DLD1 (cell line): Measurements from ENCODE around the gene NTRK2.

Experiments used
- in situ Hi-C: cut with HindIII; loops from 2 replicates; pipeline ENCODE4 v1.10.0; 2017; ENCODE audit warnings: low sequenced_read_pairs

The NTRK2 gene

GRCh38 chr9:84723426-84723825 is 53.9 kb downstream of the NTRK2 start:
- in situ Hi-C loops = no loop called here

DNA sequence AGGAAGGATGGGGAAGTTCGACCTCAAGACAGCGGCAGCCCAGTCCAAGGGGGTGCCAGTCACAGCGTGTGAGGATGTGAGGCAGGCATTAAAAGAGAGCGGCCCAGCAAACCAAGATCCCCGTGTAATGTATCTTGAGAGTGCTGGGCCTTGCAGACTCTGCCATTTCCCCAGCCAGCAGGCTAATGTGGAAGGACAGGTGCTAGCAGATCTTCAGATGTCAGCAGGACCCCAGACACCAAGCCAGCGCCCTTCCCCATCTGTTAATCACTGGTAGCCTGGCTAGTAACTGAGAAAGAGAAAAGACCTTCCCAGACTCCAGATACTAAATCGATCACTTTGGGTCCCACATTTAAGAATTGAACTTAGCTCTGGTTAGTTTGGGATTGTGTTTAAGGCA is 62.2 kb downstream of the NTRK2 start:
- in situ Hi-C loops = no loop called here

DNA sequence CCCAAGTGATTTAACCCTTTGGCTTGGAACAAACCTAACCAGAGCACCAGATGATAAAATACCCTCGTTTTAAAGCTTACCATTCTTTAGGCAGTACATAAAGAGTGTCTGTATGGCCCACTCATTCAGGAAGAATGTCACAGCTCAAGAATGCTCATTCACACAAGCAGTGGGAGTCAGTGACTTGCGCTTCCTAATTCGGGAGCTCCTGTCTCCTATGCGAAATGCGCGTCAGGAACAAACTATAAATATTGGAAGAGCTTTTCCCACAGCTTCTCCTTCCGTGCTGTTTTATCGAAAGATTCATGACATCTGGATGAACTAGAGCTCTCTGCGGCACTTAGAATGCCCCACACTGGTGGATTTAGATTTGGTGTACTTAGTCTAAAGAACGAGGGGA is 66.6 kb downstream of the NTRK2 start:
- in situ Hi-C loops = no loop called here

GRCh38 chr9:84736536-84736935 is 67.0 kb downstream of the NTRK2 start:
- in situ Hi-C loops = no loop called here

DNA sequence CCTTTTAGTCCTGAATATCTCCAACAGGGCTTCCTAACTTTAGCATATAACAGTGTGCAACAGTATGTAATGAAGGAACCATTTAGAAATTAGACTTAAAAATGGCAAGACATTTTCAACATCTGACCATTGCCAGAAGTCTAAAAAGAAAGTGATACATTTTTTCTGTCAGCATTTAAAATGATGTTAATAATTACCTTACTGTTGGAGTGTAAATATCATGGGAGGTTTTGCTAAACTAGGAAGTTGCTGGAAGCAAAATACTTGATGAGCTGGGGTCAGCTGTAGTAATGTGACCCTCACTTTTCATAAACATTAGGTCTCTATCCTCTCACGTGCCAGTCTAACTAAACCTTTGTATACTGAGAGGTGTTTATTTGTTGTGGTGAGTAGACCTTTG is 68.8 kb downstream of the NTRK2 start:
- in situ Hi-C loops = no loop called here

- in situ Hi-C loops = no loop called here
These were observed 72.7 kb downstream of the NTRK2 start for GRCh38 chr9:84742261-84742660.

DNA sequence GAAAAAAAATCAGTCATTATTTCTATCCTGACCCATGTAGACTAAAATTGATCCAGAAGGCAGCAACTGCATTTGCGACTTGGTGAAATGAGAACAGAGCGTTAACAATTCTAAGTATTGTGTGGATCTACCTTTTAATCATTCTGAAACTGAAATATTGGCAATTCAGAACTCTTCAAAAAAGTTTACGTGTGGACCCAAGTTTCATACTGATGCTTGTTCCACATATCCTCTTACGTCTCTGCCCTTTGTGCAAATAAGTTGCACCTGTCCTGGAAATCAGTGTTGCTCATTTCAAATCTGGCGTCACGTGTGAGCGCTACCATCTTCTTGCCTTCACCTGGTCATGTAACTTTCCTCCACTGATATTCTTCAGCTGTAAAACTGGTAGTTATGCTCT is 74.7 kb downstream of the NTRK2 start:
- in situ Hi-C loops = no loop called here

DNA sequence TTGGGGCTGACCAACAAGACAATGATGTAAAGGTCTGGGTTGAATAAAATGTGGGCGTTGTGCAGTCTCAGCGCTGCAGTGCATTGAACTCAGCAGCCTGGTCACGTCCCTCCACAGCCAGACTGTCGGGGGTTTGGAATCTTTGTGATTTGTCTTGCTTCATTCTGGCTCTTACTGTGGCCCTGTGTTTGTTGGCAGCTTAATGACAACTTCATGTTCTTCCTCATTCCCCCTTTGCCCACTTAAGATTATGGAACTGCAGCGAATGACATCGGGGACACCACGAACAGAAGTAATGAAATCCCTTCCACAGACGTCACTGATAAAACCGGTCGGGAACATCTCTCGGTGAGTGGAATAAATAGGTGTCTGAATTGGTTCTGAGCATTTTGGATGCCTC is 75.2 kb downstream of the NTRK2 start:
- in situ Hi-C loops = no loop called here

DNA sequence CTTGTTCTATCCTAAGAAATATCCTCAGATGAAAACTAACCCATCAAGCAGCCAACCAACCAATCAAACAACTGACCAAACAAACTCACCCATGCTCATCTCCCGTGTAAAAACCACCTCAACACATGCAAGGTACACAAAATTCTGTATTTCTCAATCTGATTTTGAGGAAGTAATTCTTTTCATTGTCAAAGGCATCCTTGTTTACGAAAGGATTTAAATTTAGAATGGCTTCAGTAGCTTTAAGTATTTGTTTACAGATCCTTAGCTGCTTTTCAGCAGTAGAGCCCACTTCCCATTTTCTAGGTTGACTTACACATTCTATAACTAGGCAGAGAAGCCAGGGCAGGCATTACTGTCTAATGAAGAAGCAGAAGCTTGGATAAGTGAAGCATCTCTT is 78.6 kb downstream of the NTRK2 start:
- in situ Hi-C loops = no loop called here

- in situ Hi-C loops = no loop called here
These were observed 80.8 kb downstream of the NTRK2 start for GRCh38 chr9:84750152-84750865.

GRCh38 chr9:84751921-84752320 is 82.4 kb downstream of the NTRK2 start:
- in situ Hi-C loops = no loop called here

- in situ Hi-C loops = no loop called here
These were observed 84.9 kb downstream of the NTRK2 start for GRCh38 chr9:84754461-84754860.

DNA sequence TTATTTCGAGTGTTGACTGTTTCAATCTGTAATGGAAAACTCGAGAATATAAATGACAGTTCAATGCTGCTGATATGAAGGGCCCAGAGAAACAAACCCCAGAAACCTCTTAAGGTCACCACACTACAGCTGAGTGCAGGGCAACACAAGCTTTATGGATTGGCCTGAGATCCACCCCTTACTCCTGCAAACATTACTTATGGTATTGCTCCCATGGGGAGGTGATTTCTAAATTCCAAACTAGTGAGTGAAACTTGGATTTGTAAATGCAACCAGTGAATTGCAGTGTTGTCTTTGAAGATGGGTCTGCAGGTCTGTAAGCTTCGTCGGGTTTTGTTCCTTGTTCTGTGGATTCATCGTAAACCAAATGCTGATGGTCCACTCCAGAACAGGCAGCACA is 85.4 kb downstream of the NTRK2 start:
- in situ Hi-C loops = no loop called here

DNA sequence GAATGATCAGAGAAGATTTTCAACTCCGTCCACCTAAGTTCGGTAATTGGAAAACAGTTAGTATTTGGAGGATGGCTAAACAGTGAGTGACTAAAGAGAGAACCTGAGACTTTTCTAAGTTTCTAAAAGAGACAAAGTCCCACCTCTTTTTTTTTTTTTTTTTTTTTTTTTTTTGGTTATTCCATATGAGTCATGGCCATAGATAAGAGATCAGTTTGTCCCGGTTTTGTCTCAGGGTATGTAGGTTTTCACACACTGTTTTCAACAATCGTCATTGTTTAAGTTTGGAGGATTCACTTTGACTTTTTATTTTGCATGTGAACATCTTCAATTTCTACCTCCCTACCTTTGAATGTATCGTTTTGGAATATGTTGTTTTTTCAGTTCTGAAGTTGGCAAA is 85.9 kb downstream of the NTRK2 start:
- in situ Hi-C loops = no loop called here

DNA sequence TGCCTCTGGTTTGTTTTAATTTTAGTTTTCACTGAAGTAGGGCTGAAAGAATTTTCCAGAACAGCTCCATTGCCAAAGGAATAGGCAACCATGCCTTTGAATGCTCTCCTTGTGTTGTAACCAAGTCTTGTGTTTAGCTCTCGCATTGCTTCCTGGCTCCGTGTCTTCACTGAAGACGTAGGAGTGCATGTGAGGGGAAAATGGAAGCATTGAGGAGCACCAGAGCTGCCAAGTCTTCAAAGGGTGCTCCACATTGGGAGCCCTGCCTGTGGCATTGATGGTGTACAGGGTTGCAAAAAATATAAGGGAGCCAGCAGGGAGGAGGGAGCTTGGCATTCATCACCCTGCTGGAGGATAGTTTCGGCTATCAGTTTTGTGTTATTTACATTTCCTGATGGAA is 86.6 kb downstream of the NTRK2 start:
- in situ Hi-C loops = no loop called here

GRCh38 chr9:84756731-84757130 is 87.2 kb downstream of the NTRK2 start:
- in situ Hi-C loops = no loop called here

DNA sequence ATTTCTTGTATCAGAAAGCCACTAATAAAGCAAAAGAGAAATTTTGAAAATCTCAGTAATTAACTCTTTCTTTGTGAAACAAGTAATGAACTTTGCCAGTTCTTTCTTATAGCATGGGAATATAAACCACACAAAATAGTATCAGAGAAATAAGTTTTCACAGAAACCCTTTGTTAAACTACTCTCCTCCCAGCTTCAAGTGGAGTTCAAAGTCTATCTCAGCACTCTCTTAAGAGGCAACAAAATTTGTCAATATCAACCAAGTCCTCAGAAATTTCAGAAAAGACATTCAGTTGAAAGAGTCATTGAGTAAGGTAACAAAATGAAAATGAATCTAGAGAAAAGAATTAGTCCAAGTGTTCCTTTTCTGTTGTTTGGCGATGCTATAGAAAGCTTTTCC is 89.3 kb downstream of the NTRK2 start:
- in situ Hi-C loops = no loop called here

- in situ Hi-C loops = no loop called here
These were observed 89.8 kb downstream of the NTRK2 start for GRCh38 chr9:84759300-84759750.

DNA sequence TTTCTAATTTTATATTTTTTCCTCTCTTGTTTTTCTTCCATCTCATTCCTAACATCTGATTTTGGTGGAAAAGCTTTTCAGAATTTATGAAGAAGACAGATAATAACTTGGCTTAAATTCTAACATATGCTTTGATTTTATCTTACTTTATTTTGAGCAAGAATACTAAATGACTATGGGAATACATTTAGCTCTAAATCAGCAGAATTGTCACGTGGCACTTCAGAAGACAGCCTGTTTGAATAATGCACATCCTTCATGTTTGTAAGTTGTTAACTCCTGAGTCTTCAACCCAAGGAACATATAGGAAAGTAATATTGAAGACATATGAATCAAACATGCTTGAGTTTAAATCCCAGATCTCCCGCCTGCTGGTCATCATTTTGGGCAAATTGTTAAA is 90.3 kb downstream of the NTRK2 start:
- in situ Hi-C loops = no loop called here

- in situ Hi-C loops = no loop called here
These were observed 91.7 kb downstream of the NTRK2 start for GRCh38 chr9:84761137-84761808.

DNA sequence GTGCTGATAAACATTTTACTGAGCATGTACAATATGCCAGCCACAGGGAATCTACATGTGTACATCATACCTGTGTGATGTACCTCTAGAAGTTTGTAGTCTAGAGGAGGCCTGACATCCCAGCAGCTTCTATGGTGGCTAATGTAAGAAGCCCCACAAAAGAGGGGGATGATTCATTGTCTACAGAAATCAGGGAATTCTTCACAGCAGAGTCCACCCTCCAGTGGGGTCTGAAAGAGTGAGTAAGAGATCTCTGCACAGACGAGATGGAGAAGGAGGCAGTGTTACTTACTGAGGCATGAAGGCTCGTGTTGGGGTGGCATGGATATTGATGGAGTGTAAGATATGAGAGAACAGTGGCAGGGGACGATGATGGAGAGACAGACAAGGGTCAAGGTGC is 103.0 kb downstream of the NTRK2 start:
- in situ Hi-C loops = no loop called here

- in situ Hi-C loops = no loop called here
These were observed 103.5 kb downstream of the NTRK2 start for GRCh38 chr9:84773022-84773421.
